HCT116 (cell line): ENCODE measurements around the gene RNF151. TPM values are rescaled to one million over a fixed set of nuclear protein-coding genes. Genes with fewer than 3 reads are reported as not detected.

Experiments used
- ATAC-seq: fragments of 200-7000 bp; cut with Tn5 transposase; 2 replicates; pipeline ENCODE4 v1.9.1; 2020; ENCODE audit warnings: mild to moderate bottlenecking, moderate library complexity
- BruUV-seq: library from RNA; stranded (reverse); fragments of 400-500 nt; replicated peaks from 2 replicates; lab custom pipeline; 2021; lab: Mats Ljungman, UMichigan
- CTCF ChIA-PET: fragments of 300-600 bp; sonication (Branson Sonifier 250); formaldehyde crosslinking; loops from one replicate; lab custom pipeline; 2021; ENCODE audit warnings: antibody characterized with exemption; lab: Charles Lee
- POLR2A ChIA-PET: fragments of 300-600, 350-600 bp; sonication (Branson Sonifier 250); formaldehyde crosslinking; loops from one replicate; lab custom pipeline; 2021; ENCODE audit warnings: antibody characterized with exemption; lab: Charles Lee
- RAD21 ChIA-PET, 2 experiments: fragments of 300-600 bp; sonication (Branson Sonifier 250); formaldehyde crosslinking; loops; one replicate each; lab custom pipeline; 2023; ENCODE audit warnings: low total read pairs in 2 of 2; ENCODE audit not compliant: uncharacterized antibody in 2 of 2, unreplicated experiment in 2 of 2, low non-redundant PET in 1 of 2; lab: Charles Lee
- DNase-seq: peaks from one replicate; pipeline ENCODE4 v3.0.0-alpha.2; 2010; ENCODE audit warnings: low read depth, low spot score
- H2AFZ ChIP-seq: fragments of 200-600 bp; shearing (Covaris generic), sonication (generic); 2 replicates; pipeline ENCODE4 v1.6.1; 2017; ENCODE audit warnings: low read depth, mixed run types, mixed read lengths, antibody characterized with exemption, low read length; ENCODE audit not compliant: poor library complexity, severe bottlenecking
- H3K27ac ChIP-seq: 2 replicates; pipeline ENCODE4 v1.5.1; 2012; ENCODE audit warnings: low read depth, low read length
- H3K27me3 ChIP-seq: fragments of 200-600 bp; sonication (generic); 2 replicates; pipeline ENCODE4 v1.6.1; 2016; ENCODE audit warnings: mixed run types, low read length, mixed read lengths; ENCODE audit not compliant: insufficient read depth
- H3K36me3 ChIP-seq, 2 experiments: fragments of 200-500 bp in 1 of 2; fragments of 200-600 bp in 1 of 2; sonication (Bioruptor generic) in 1 of 2; sonication (generic) in 1 of 2; 2 replicates each; pipeline versions ENCODE4 v1.5.1 to v1.6.1; 2014 to 2016; ENCODE audit warnings: low read length in 2 of 2, inconsistent platforms in 1 of 2, mixed read lengths in 1 of 2, mixed run types in 1 of 2; ENCODE audit not compliant: insufficient read depth in 2 of 2, control insufficient read depth in 1 of 2
- H3K4me1 ChIP-seq, 2 experiments: fragments of 200-600 bp in 1 of 2; sonication (generic) in 1 of 2; 2 replicates each; pipeline versions ENCODE4 v1.5.1 to v1.6.1; 2012 to 2017; ENCODE audit warnings: low read length in 2 of 2, inconsistent platforms in 1 of 2, mild to moderate bottlenecking in 1 of 2, mixed read lengths in 1 of 2, mixed run types in 1 of 2, moderate library complexity in 1 of 2; ENCODE audit not compliant: insufficient read depth in 2 of 2, control insufficient read depth in 1 of 2
- H3K4me2 ChIP-seq: fragments of 200-600 bp; sonication (generic); 2 replicates; pipeline ENCODE4 v1.6.1; 2017; ENCODE audit warnings: mixed run types, low read length, mixed read lengths
- H3K4me3 ChIP-seq, 2 experiments: fragments of 200-600 bp in 1 of 2; sonication (generic) in 1 of 2; replicated peaks in 1 of 2; 2 replicates each; pipeline ENCODE4 v1.5.1; 2011 to 2016; ENCODE audit warnings: low read length in 2 of 2, control low read depth in 1 of 2, low read depth in 1 of 2, mild to moderate bottlenecking in 1 of 2, mixed read lengths in 1 of 2, mixed run types in 1 of 2
- H3K79me2 ChIP-seq: fragments of 200-600 bp; sonication (generic); 2 replicates; pipeline ENCODE4 v1.6.1; 2017; ENCODE audit warnings: mild to moderate bottlenecking, mixed run types, low read length, moderate library complexity, mixed read lengths; ENCODE audit not compliant: insufficient read depth
- H3K9ac ChIP-seq: fragments of 200-600 bp; sonication (generic); 2 replicates; pipeline ENCODE4 v1.6.1; 2016; ENCODE audit warnings: low read length, mixed read lengths
- H3K9me2 ChIP-seq: fragments of 200-600 bp; sonication (generic), shearing (Covaris generic); 2 replicates; pipeline ENCODE4 v1.6.1; 2017; ENCODE audit warnings: mixed run types, mild to moderate bottlenecking, moderate library complexity; ENCODE audit not compliant: insufficient read depth
- H3K9me3 ChIP-seq, 2 experiments: fragments of 200-500 bp in 1 of 2; fragments of 200-600 bp in 1 of 2; sonication (Bioruptor generic) in 1 of 2; sonication (generic) in 1 of 2; 2 replicates each; pipeline ENCODE4 v1.6.1; 2014 to 2017; ENCODE audit warnings: low read length in 2 of 2, mixed read lengths in 2 of 2, inconsistent platforms in 1 of 2, low read depth in 1 of 2, mild to moderate bottlenecking in 1 of 2, mixed run types in 1 of 2, moderate library complexity in 1 of 2; ENCODE audit not compliant: control insufficient read depth in 1 of 2, insufficient read depth in 1 of 2
- H4K20me1 ChIP-seq: fragments of 200-600 bp; sonication (generic), shearing (Covaris generic); 2 replicates; pipeline ENCODE4 v1.6.1; 2017; ENCODE audit warnings: mixed run types, mild to moderate bottlenecking, moderate library complexity; ENCODE audit not compliant: insufficient read depth
- CEBPB ChIP-seq: IDR thresholded peaks from 2 replicates; pipeline ENCODE4 v1.6.1; 2012; ENCODE audit warnings: low read depth
- EZH2 ChIP-seq: fragments of 200-600 bp; sonication (generic); IDR thresholded peaks from 2 replicates; pipeline ENCODE4 v1.6.1; 2017; ENCODE audit warnings: antibody characterized with exemption, mixed run types
- MAX ChIP-seq: IDR thresholded peaks from 2 replicates; pipeline ENCODE4 v1.6.1; 2012
- POLR2AphosphoS5 ChIP-seq: IDR thresholded peaks from 2 replicates; pipeline ENCODE4 v1.6.1; 2011; ENCODE audit warnings: mild to moderate bottlenecking, low read depth, low read length, moderate library complexity
- SRF ChIP-seq: IDR thresholded peaks from 2 replicates; pipeline ENCODE4 v1.6.1; 2012; ENCODE audit warnings: low read depth
- intact Hi-C: fragments of 100-400 bp; cut with micrococcal nuclease; formaldehyde crosslinking; loops from 2 replicates; pipeline ENCODE4 v1.10.0; 2022
- total RNA-seq: library from RNA; stranded (reverse); gene quantifications from one replicate; pipeline ENCODE4 v1.2.1, GENCODE V29; 2021; ENCODE audit not compliant: unreplicated experiment
- TF ChIP-seq, protein P1 (sequence below), 3 experiments: fragments of 200-600 bp in 1 of 3; sonication (generic) in 1 of 3; IDR thresholded peaks in 2 of 3; conservative IDR thresholded peaks in 1 of 3; 2 replicates each; pipeline ENCODE4 v1.5.1; 2012 to 2017; ENCODE audit warnings: low read depth in 2 of 3, low read length in 2 of 3, antibody characterized with exemption in 1 of 3, borderline replicate concordance in 1 of 3, control low read depth in 1 of 3, mild to moderate bottlenecking in 1 of 3, mixed read lengths in 1 of 3, mixed run types in 1 of 3, moderate library complexity in 1 of 3; ENCODE audit not compliant: insufficient read depth in 1 of 3

Gene RNF151
- total RNA-seq, 1 experiment from 2014 or later = 0.30 TPM

DNA sequence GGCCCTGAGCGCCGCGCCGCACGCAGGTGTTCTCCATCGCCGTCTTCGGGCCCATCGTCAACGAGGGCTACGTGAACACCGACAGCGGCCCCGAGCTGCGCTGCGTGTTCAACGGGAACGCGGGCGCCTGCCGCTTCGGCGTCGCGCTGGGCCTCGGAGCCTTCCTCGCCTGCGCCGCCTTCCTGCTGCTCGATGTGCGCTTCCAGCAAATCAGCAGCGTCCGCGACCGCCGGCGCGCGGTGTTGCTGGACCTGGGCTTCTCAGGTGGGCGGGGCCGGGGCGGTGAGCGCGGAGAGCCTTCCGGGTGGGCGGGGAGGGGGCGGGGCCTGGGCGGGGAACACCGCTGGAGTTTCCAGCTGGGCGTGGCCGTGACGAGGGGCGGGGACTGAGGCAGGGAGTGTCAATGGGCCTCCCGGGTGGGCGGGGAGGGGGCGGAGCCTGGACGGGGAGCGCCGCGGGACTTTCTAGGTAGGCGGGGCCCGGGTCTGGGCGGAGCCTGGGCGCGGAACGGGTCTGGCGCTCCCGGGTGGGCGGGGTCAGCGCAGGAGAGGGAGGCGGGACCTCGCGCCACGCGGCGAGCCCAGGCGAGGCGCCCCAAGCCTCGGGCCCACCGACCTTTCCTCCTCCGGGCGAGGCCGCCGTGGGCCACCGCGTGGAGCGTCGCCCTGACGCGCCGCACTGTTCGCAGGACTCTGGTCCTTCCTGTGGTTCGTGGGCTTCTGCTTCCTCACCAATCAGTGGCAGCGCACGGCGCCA is 25.5 kb downstream of the RNF151 start:
- intact Hi-C loops = no loop called here
- ATAC-seq = peak; percentile 75
- Histone ChIP-seq H2AFZ (no peak overlapping the region), H3K4me3 (no peak overlapping the region), H3K9me3 (no peaks in the 10 kb centered on the region), H4K20me1 (no peaks in the 10 kb centered on the region), H3K9ac (no peak overlapping the region), H3K27me3 (no peaks in the 10 kb centered on the region), H3K36me3 (peaks cover 0 to under 1% of the 10 kb centered on the region in 2 experiments; a peak in 2 of 4 replicates), H3K79me2 (no peaks in the 10 kb centered on the region), H3K4me2 (peak overlapping the region; percentile 27; the same call in 1 of the 2 replicates), H3K9me2 (no peaks in the 10 kb centered on the region), H3K4me1 (peaks cover 11 to 34% of the 10 kb centered on the region in 2 experiments; a peak in 3 of 4 replicates), H3K27ac (peak overlapping the region; percentile 43; the same call in 1 of the 2 replicates)
- TF ChIP-seq CEBPB (no peak), MAX (peak; percentile 68), SRF (no peak), EZH2 (no peak), POLR2AphosphoS5 (no peak)
- TF ChIP-seq, protein P1, sequence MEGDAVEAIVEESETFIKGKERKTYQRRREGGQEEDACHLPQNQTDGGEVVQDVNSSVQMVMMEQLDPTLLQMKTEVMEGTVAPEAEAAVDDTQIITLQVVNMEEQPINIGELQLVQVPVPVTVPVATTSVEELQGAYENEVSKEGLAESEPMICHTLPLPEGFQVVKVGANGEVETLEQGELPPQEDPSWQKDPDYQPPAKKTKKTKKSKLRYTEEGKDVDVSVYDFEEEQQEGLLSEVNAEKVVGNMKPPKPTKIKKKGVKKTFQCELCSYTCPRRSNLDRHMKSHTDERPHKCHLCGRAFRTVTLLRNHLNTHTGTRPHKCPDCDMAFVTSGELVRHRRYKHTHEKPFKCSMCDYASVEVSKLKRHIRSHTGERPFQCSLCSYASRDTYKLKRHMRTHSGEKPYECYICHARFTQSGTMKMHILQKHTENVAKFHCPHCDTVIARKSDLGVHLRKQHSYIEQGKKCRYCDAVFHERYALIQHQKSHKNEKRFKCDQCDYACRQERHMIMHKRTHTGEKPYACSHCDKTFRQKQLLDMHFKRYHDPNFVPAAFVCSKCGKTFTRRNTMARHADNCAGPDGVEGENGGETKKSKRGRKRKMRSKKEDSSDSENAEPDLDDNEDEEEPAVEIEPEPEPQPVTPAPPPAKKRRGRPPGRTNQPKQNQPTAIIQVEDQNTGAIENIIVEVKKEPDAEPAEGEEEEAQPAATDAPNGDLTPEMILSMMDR (IDR thresholded peaks at IDR 0.05 in 2 of 3, conservative IDR thresholded peaks at IDR 0.05 in 1 of 3; ENCODE audit: borderline replicate concordance in 1 of 3, insufficient read depth in 1 of 3, low read depth in 2 of 3, low read length in 2 of 3) = no peak
- RAD21 ChIA-PET = no interaction called here
- POLR2A ChIA-PET = no interaction called here
- CTCF ChIA-PET = interaction anchor here (1.6 kb wide), 1 partner anchor 12 kb away, joined by 9 read pairs; no protein-coding TSS in a partner anchor
- no TSS peak for BruUV-seq
- peak; percentile 61 for DNase-seq
